Panc1 (cell line): Measurements from ENCODE around the gene CILP2. TPM values are rescaled to one million over a fixed set of nuclear protein-coding genes. Genes with fewer than 3 reads are reported as not detected.

Experiments
- ATAC-seq: fragments of 200-7000 bp; cut with Tn5 transposase; 2 replicates; pipeline ENCODE4 v1.9.1; 2020; ENCODE audit warnings: mild to moderate bottlenecking, moderate library complexity
- BruUV-seq: library from RNA; stranded (reverse); fragments of 400-500 nt; replicated peaks from 2 replicates; lab custom pipeline; 2021; lab: Mats Ljungman, UMichigan
- CTCF ChIA-PET: fragments of 300-600 bp; sonication (Branson Sonifier 250); formaldehyde crosslinking; loops from one replicate; lab custom pipeline; 2022; ENCODE audit warnings: antibody characterized with exemption; lab: Charles Lee
- POLR2A ChIA-PET: fragments of 300-600 bp; sonication (Branson Sonifier 250); formaldehyde crosslinking; loops from one replicate; lab custom pipeline; 2022; ENCODE audit warnings: antibody characterized with exemption; lab: Charles Lee
- DNase-seq: peaks from one replicate; pipeline ENCODE4 v3.0.0-alpha.2; 2010; ENCODE audit warnings: low read depth, low spot score
- H3K27ac ChIP-seq: 2 replicates; pipeline ENCODE4 v1.5.1; 2011; ENCODE audit warnings: mild to moderate bottlenecking, low read length, inconsistent platforms
- H3K27me3 ChIP-seq: fragments of 200-500 bp; sonication (Bioruptor generic); 2 replicates; pipeline ENCODE4 v1.6.0; 2014; ENCODE audit warnings: low read length, inconsistent platforms; ENCODE audit not compliant: control insufficient read depth, insufficient read depth
- H3K36me3 ChIP-seq: fragments of 200-500 bp; sonication (Bioruptor generic); 2 replicates; pipeline ENCODE4 v1.5.1; 2014; ENCODE audit warnings: inconsistent platforms, mild to moderate bottlenecking, low read length, moderate library complexity; ENCODE audit not compliant: control insufficient read depth, insufficient read depth
- H3K4me1 ChIP-seq: 2 replicates; pipeline ENCODE4 v1.5.1; 2011; ENCODE audit warnings: inconsistent platforms, mild to moderate bottlenecking, low read length, moderate library complexity; ENCODE audit not compliant: control insufficient read depth, insufficient read depth
- H3K4me3 ChIP-seq, 2 experiments: 2 replicates each; pipeline ENCODE4 v1.5.1; 2011 to 2012; ENCODE audit warnings: low read depth in 2 of 2, low read length in 2 of 2, mild to moderate bottlenecking in 2 of 2, inconsistent platforms in 1 of 2, moderate library complexity in 1 of 2
- H3K9me3 ChIP-seq: fragments of 200-500 bp; sonication (Bioruptor generic); 2 replicates; pipeline ENCODE4 v1.5.1; 2014; ENCODE audit warnings: low read depth, mild to moderate bottlenecking, inconsistent platforms, low read length, moderate library complexity; ENCODE audit not compliant: control insufficient read depth, insufficient read depth
- CTCF ChIP-seq: fragments of 450-650 bp; IDR thresholded peaks from 2 replicates; pipeline ENCODE4 v1.5.1; 2017; ENCODE audit warnings: mild to moderate bottlenecking
- POLR2AphosphoS5 ChIP-seq: IDR thresholded peaks from 2 replicates; pipeline ENCODE4 v1.6.1; 2012; ENCODE audit warnings: mild to moderate bottlenecking, low read depth, low read length, moderate library complexity
- REST ChIP-seq, 2 experiments: IDR thresholded peaks; 2 replicates each; pipeline ENCODE4 v1.6.1; 2011 to 2012; ENCODE audit warnings: low read depth in 2 of 2, control low read depth in 1 of 2, low read length in 1 of 2, mild to moderate bottlenecking in 1 of 2, moderate library complexity in 1 of 2; ENCODE audit not compliant: insufficient read depth in 1 of 2
- SIN3A ChIP-seq: IDR thresholded peaks from 2 replicates; pipeline ENCODE4 v1.6.1; 2012; ENCODE audit warnings: low read depth, mild to moderate bottlenecking, low read length, moderate library complexity, borderline replicate concordance; ENCODE audit not compliant: insufficient read depth
- TCF7L2 ChIP-seq: IDR thresholded peaks from 2 replicates; pipeline ENCODE4 v1.6.1; 2011; ENCODE audit warnings: mild to moderate bottlenecking, low read depth, low read length, inconsistent platforms
- in situ Hi-C: cut with HindIII; loops from 2 replicates; pipeline ENCODE4 v1.10.0; 2016; ENCODE audit warnings: low sequenced_read_pairs, low pct_unique_long_range_greater_than_20kb
- intact Hi-C: fragments of 100-400 bp; cut with micrococcal nuclease; formaldehyde crosslinking; loops from one replicate; pipeline ENCODE4 v1.10.0; 2022; ENCODE audit not compliant: unreplicated experiment
- total RNA-seq: library from RNA; stranded (reverse); gene quantifications from one replicate; pipeline ENCODE4 v1.2.1, GENCODE V29; 2021; ENCODE audit not compliant: unreplicated experiment

Gene CILP2
- total RNA-seq, 1 experiment from 2014 or later: 0.46 TPM

GRCh38 chr19:19558055-19558454 is 20.0 kb downstream of the CILP2 start:
- in situ Hi-C loops: no loop called here
- BruUV-seq: no TSS peak
- no peaks in the 10 kb centered on the region for H3K4me1 ChIP-seq
- H3K27me3 ChIP-seq: no peaks in the 10 kb centered on the region
- H3K9me3 ChIP-seq: no peaks in the 10 kb centered on the region
- H3K36me3 ChIP-seq: no peaks in the 10 kb centered on the region
- H3K27ac ChIP-seq: no peak overlapping the region
- no peak for DNase-seq
- ChIA-PET CTCF (no interaction called here), POLR2A (no interaction called here)
- no peak for ATAC-seq
- no peak for TF ChIP-seq SIN3A
- intact Hi-C loops: no loop called here
- H3K4me3 ChIP-seq: no peak overlapping the region

GRCh38 chr19:19558636-19559035 is 20.6 kb downstream of the CILP2 start:
- Histone ChIP-seq H3K9me3 (no peaks in the 10 kb centered on the region), H3K4me3 (no peak overlapping the region), H3K36me3 (no peaks in the 10 kb centered on the region), H3K27me3 (no peaks in the 10 kb centered on the region), H3K4me1 (no peaks in the 10 kb centered on the region), H3K27ac (no peak overlapping the region)
- ChIA-PET POLR2A (no interaction called here), CTCF (no interaction called here)
- in situ Hi-C loops (no loop called here), intact Hi-C loops (no loop called here)
- no TSS peak for BruUV-seq
- ATAC-seq (no peak), DNase-seq (no peak)
- TF ChIP-seq TCF7L2 (no peak), CTCF (no peak), POLR2AphosphoS5 (no peak), REST (IDR thresholded peaks at IDR 0.05; ENCODE audit: insufficient read depth in 1 of 2, low read depth in 2 of 2, low read length in 1 of 2) (no peak), SIN3A (no peak)

DNA sequence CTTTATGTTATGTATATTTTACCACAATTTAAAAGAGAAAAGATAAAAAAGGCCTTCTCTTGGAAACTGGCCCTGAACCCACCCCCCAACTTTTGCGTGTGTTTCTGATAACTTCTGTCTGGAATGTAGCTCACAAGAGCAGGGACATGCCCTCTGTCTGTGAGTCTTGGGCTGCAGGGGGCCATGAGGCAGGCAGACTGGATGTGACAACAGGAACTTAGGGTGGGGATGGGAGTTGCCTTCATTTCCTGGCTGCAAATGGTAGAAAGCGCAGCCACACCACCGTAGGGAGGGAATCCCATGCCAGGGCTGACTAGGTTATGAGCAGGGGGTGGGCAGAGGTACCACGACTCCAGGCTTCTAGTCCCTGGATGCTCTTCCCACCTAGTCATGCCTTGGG is 21.9 kb downstream of the CILP2 start:
- CTCF ChIA-PET: no interaction called here
- Histone ChIP-seq H3K27ac (no peak overlapping the region), H3K4me1 (no peaks in the 10 kb centered on the region), H3K9me3 (no peaks in the 10 kb centered on the region), H3K27me3 (no peaks in the 10 kb centered on the region), H3K4me3 (no peak overlapping the region), H3K36me3 (no peaks in the 10 kb centered on the region)
- intact Hi-C loops: no loop called here
- ATAC-seq: no peak
- BruUV-seq: no TSS peak
- DNase-seq: no peak
- in situ Hi-C loops: no loop called here
- TF ChIP-seq REST (IDR thresholded peaks at IDR 0.05; ENCODE audit: insufficient read depth in 1 of 2, low read depth in 2 of 2, low read length in 1 of 2) (no peak), TCF7L2 (no peak), SIN3A (no peak), POLR2AphosphoS5 (no peak), CTCF (no peak)
- POLR2A ChIA-PET: no interaction called here
